NCI-H460 (cell line): ENCODE data around the gene RPRD1A. TPM values are rescaled to one million over a fixed set of nuclear protein-coding genes. Genes with fewer than 3 reads are reported as not detected.
A peak's percentile ranks its signal among the peaks of the same experiment; 100 is the strongest.
"Not testable (repeated sequence)": the region's sequence is repeated elsewhere in the genome, so short reads cannot be mapped to it uniquely, and the experiment has no call there.

ENCODE experiments used
- DNase-seq: peaks from one replicate; pipeline ENCODE4 v3.0.0-alpha.2; 2016; ENCODE audit warnings: low read depth; ENCODE audit errors: extremely low read depth
- polyA plus RNA-seq: library from polyadenylated mRNA; depleted of rRNA; stranded (reverse); fragments of >200 nt; gene quantifications from 2 replicates; pipeline ENCODE4 v1.2.3, GENCODE V29; 2014; cell fraction: nucleus; rRNA removed
- total RNA-seq: library from RNA; depleted of rRNA; stranded (reverse); fragments of >200 nt; shearing (Covaris generic); gene quantifications from 2 replicates; pipeline ENCODE4 v1.2.3, GENCODE V29; 2014; rRNA removed

The RPRD1A gene
- 68.3 and 76.0 TPM in 2 replicates for total RNA-seq
- polyA plus RNA-seq = 53.4 and 57.8 TPM in 2 replicates

GRCh38 chr18:36067055-36067957, at the start of gene RPRD1A:
RPRD1A (minus strand) TSS chr18:36067559; CDS start chr18:36067404, 155 bp downstream.
- peak; percentile 89 for DNase-seq

- not testable (repeated sequence) for DNase-seq
These were observed 49.4 kb upstream of the RPRD1A start for GRCh38 chr18:36116771-36117170.

GRCh38 chr18:36114738-36115137, 47.4 kb upstream of the RPRD1A start:
- no peak for DNase-seq

GRCh38 chr18:36114251-36114650, 46.9 kb upstream of the RPRD1A start:
- DNase-seq = no peak

- no peak for DNase-seq
These were observed 44.9 kb upstream of the RPRD1A start for GRCh38 chr18:36112302-36112701.

- DNase-seq = no peak
These were observed 42.4 kb upstream of the RPRD1A start for GRCh38 chr18:36109737-36110136.

- DNase-seq = no peak
These were observed 41.2 kb upstream of the RPRD1A start for GRCh38 chr18:36108601-36109000.

- no peak for DNase-seq
These were observed 40.8 kb upstream of the RPRD1A start for GRCh38 chr18:36108196-36108595.

- no peak for DNase-seq
These were observed 40.1 kb upstream of the RPRD1A start for GRCh38 chr18:36107477-36107876.

GRCh38 chr18:36104749-36105148, 37.4 kb upstream of the RPRD1A start:
- no peak for DNase-seq

GRCh38 chr18:36101943-36102342, 34.6 kb upstream of the RPRD1A start:
- no peak for DNase-seq

GRCh38 chr18:36099311-36099710, 32.0 kb upstream of the RPRD1A start:
- DNase-seq = no peak

- no peak for DNase-seq
These were observed 29.6 kb upstream of the RPRD1A start for GRCh38 chr18:36096955-36097354.

GRCh38 chr18:36095936-36096519, 28.7 kb upstream of the RPRD1A start:
- peak; percentile 44 for DNase-seq

GRCh38 chr18:36094431-36094830, 27.1 kb upstream of the RPRD1A start:
- no peak for DNase-seq

GRCh38 chr18:36092116-36092515, 24.8 kb upstream of the RPRD1A start:
- not testable (repeated sequence) for DNase-seq

- DNase-seq = no peak
These were observed 21.6 kb upstream of the RPRD1A start for GRCh38 chr18:36089001-36089400.

GRCh38 chr18:36088256-36088655, 20.9 kb upstream of the RPRD1A start:
- DNase-seq = no peak

- no peak for DNase-seq
These were observed 18.8 kb upstream of the RPRD1A start for GRCh38 chr18:36086186-36086585.

- no peak for DNase-seq
These were observed 17.8 kb upstream of the RPRD1A start for GRCh38 chr18:36085195-36085594.

GRCh38 chr18:36083729-36084128, 16.4 kb upstream of the RPRD1A start:
- no peak for DNase-seq

- not testable (repeated sequence) for DNase-seq
These were observed 13.8 kb upstream of the RPRD1A start for GRCh38 chr18:36081118-36081517.
